ENCODE results near the gene OTUB1. TPM values are rescaled to one million over a fixed set of nuclear protein-coding genes. Genes with fewer than 3 reads are reported as not detected.

The OTUB1 gene
- total RNA-seq, 4 donors from 2014 or later: 35.0 to 86.7 (median 50.4) TPM

- no peak for TF ChIP-seq POLR2A (IDR thresholded peaks at IDR 0.05)
- Histone ChIP-seq H3K9me3 (no peaks in the 10 kb centered on the region), H3K4me3 (no peak overlapping the region), H3K36me3 (peaks cover 0 to 25% (median 0%) of the 10 kb centered on the region in 3 donors), H3K27ac (no peak overlapping the region), H3K27me3 (no peaks in the 10 kb centered on the region), H3K4me1 (peaks cover 0 to 63% (median 18%) of the 10 kb centered on the region in 4 donors)
- WGBS, 2 donors: 40 to 44% methylated on average over 23 of the region's 23 CpGs
- no peak for DNase-seq (ENCODE audit: low spot score in 2 of 2)
Measured at GRCh38 chr11:64001484-64002420, 15.5 kb downstream of the OTUB1 start.

- H3K36me3 ChIP-seq: peaks cover 0 to 2% (median 0%) of the 10 kb centered on the region in 3 donors
- no peak overlapping the region for H3K4me3 ChIP-seq
- H3K9me3 ChIP-seq: no peaks in the 10 kb centered on the region
- no peak for DNase-seq (ENCODE audit: low spot score in 2 of 2)
- no peaks in the 10 kb centered on the region for H3K27me3 ChIP-seq
- 33 to 57% methylated on average over 23 of the region's 23 CpGs for WGBS, 2 donors
- H3K27ac ChIP-seq: no peak overlapping the region
- peaks cover 0 to 68% (median 26%) of the 10 kb centered on the region in 4 donors for H3K4me1 ChIP-seq
- TF ChIP-seq CTCF (IDR thresholded peaks at IDR 0.05) (no peak), POLR2A (IDR thresholded peaks at IDR 0.05) (no peak), EP300 (IDR thresholded peaks at IDR 0.05) (no peak)
Measured at GRCh38 chr11:64003807-64004589, 17.8 kb downstream of the OTUB1 start.

GRCh38 chr11:64004590-64004984, 18.3 kb downstream of the OTUB1 start:
- H3K4me3 ChIP-seq: no peak overlapping the region
- H3K36me3 ChIP-seq: no peaks in the 10 kb centered on the region
- H3K9me3 ChIP-seq: no peaks in the 10 kb centered on the region
- TF ChIP-seq EP300 (IDR thresholded peaks at IDR 0.05) (no peak), CTCF (IDR thresholded peaks at IDR 0.05) (no peak), POLR2A (IDR thresholded peaks at IDR 0.05) (no peak)
- no peak for DNase-seq (ENCODE audit: low spot score in 2 of 2)
- H3K4me1 ChIP-seq: peaks cover 0 to 62% (median 22%) of the 10 kb centered on the region in 4 donors
- WGBS, 2 donors: 54 to 65% methylated on average over 4 of the region's 4 CpGs
- H3K27me3 ChIP-seq: no peaks in the 10 kb centered on the region
- H3K27ac ChIP-seq: no peak overlapping the region

- peaks cover 0 to 51% (median 14%) of the 10 kb centered on the region in 4 donors for H3K4me1 ChIP-seq
- TF ChIP-seq EP300 (IDR thresholded peaks at IDR 0.05) (no peak), CTCF (IDR thresholded peaks at IDR 0.05) (no peak), POLR2A (IDR thresholded peaks at IDR 0.05) (no peak)
- H3K36me3 ChIP-seq: no peaks in the 10 kb centered on the region
- no peak for DNase-seq (ENCODE audit: low spot score in 2 of 2)
- no peaks in the 10 kb centered on the region for H3K27me3 ChIP-seq
- no peak overlapping the region for H3K27ac ChIP-seq
- H3K4me3 ChIP-seq: no peak overlapping the region
- WGBS, 2 donors: 71 to 87% methylated on average over 1 to 4 of the region's 4 CpGs
- no peaks in the 10 kb centered on the region for H3K9me3 ChIP-seq
Measured at GRCh38 chr11:64005691-64006090, 19.5 kb downstream of the OTUB1 start.

GRCh38 chr11:64006398-64006797, 20.2 kb downstream of the OTUB1 start:
- DNase-seq (ENCODE audit: low spot score in 2 of 2): no peak
- no peak for TF ChIP-seq EP300 (IDR thresholded peaks at IDR 0.05)
- no peak for TF ChIP-seq CTCF (IDR thresholded peaks at IDR 0.05)
- TF ChIP-seq POLR2A (IDR thresholded peaks at IDR 0.05): no peak
- H3K27me3 ChIP-seq: no peaks in the 10 kb centered on the region

More at GRCh38 chr11:64006398-64006797, 20.2 kb downstream of the OTUB1 start:
- no peak overlapping the region for H3K27ac ChIP-seq
- no peaks in the 10 kb centered on the region for H3K36me3 ChIP-seq
- H3K4me1 ChIP-seq: peaks cover 0 to 44% (median 12%) of the 10 kb centered on the region in 4 donors
- H3K9me3 ChIP-seq: no peaks in the 10 kb centered on the region
- no peak overlapping the region for H3K4me3 ChIP-seq
- WGBS, 2 donors: 51 to 67% methylated on average over 9 to 12 of the region's 12 CpGs

All from tibial nerve (tissue), 4 donors.